ENCODE measurements around the gene KANTR.
A peak's percentile ranks its signal among the peaks of the same experiment; 100 is the strongest.

KANTR gene

GRCh38 chrX:53093748-53094581, at the start of gene KANTR:
KANTR (plus strand) TSS chrX:53094142; CDS start chrX:53124273, 30,131 bp downstream.
- peak; percentile 48 to 51 for DNase-seq (ENCODE audit: extremely low read depth in 1 of 2, low read depth in 1 of 2)

GRCh38 chrX:53044995-53045394, 48.9 kb upstream of the KANTR start:
- DNase-seq (ENCODE audit: extremely low read depth in 1 of 2, low read depth in 1 of 2) = no peak

GRCh38 chrX:53047228-53047627, 46.7 kb upstream of the KANTR start:
- no peak for DNase-seq (ENCODE audit: extremely low read depth in 1 of 2, low read depth in 1 of 2)

- DNase-seq (ENCODE audit: extremely low read depth in 1 of 2, low read depth in 1 of 2) = no peak
These were observed 45.5 kb upstream of the KANTR start, which contains the start of gene GPR173 for GRCh38 chrX:53048169-53049126. GPR173 (plus strand) TSS chrX:53048789; CDS start chrX:53076622, 27,833 bp downstream.

- DNase-seq (ENCODE audit: extremely low read depth in 1 of 2, low read depth in 1 of 2) = no peak
These were observed 44.8 kb upstream of the KANTR start for GRCh38 chrX:53049127-53049517.

GRCh38 chrX:53050841-53051240, 43.1 kb upstream of the KANTR start:
- no peak for DNase-seq (ENCODE audit: extremely low read depth in 1 of 2, low read depth in 1 of 2)

GRCh38 chrX:53055244-53055849, 38.6 kb upstream of the KANTR start:
- DNase-seq (ENCODE audit: extremely low read depth in 1 of 2, low read depth in 1 of 2) = no peak

GRCh38 chrX:53056292-53056691, 37.6 kb upstream of the KANTR start:
- no peak for DNase-seq (ENCODE audit: extremely low read depth in 1 of 2, low read depth in 1 of 2)

- no peak for DNase-seq (ENCODE audit: extremely low read depth in 1 of 2, low read depth in 1 of 2)
These were observed 28.8 kb upstream of the KANTR start for GRCh38 chrX:53065104-53065503.

- no peak for DNase-seq (ENCODE audit: extremely low read depth in 1 of 2, low read depth in 1 of 2)
These were observed 22.9 kb upstream of the KANTR start for GRCh38 chrX:53071064-53071463.

GRCh38 chrX:53071604-53072417, 22.1 kb upstream of the KANTR start:
- peak; percentile 42 to 50 for DNase-seq (ENCODE audit: extremely low read depth in 1 of 2, low read depth in 1 of 2)

GRCh38 chrX:53072418-53073114, 21.4 kb upstream of the KANTR start:
- no peak for DNase-seq (ENCODE audit: extremely low read depth in 1 of 2, low read depth in 1 of 2)

GRCh38 chrX:53073115-53073586, 20.8 kb upstream of the KANTR start:
- DNase-seq (ENCODE audit: extremely low read depth in 1 of 2, low read depth in 1 of 2) = no peak

GRCh38 chrX:53075011-53075410, 18.9 kb upstream of the KANTR start:
- DNase-seq (ENCODE audit: extremely low read depth in 1 of 2, low read depth in 1 of 2) = no peak

GRCh38 chrX:53076671-53077070, 17.3 kb upstream of the KANTR start:
- DNase-seq (ENCODE audit: extremely low read depth in 1 of 2, low read depth in 1 of 2) = no peak

- no peak for DNase-seq (ENCODE audit: extremely low read depth in 1 of 2, low read depth in 1 of 2)
These were observed 16.4 kb upstream of the KANTR start for GRCh38 chrX:53077207-53078197.

- DNase-seq (ENCODE audit: extremely low read depth in 1 of 2, low read depth in 1 of 2) = no peak
These were observed 15.0 kb upstream of the KANTR start for GRCh38 chrX:53078943-53079342.
